H1 (cell line): Measurements from ENCODE around the gene DDX1. TPM values are rescaled to one million over a fixed set of nuclear protein-coding genes. Genes with fewer than 3 reads are reported as not detected.

Experiments used
- CTCF ChIA-PET: fragments of 300-600 bp; sonication (Branson Sonifier 250); formaldehyde crosslinking; loops from one replicate; lab custom pipeline; 2021; ENCODE audit not compliant: partially characterized antibody; lab: Charles Lee
- POLR2A ChIA-PET: fragments of 300-600 bp; sonication (Branson Sonifier 250); formaldehyde crosslinking; loops from one replicate; lab custom pipeline; 2021; ENCODE audit warnings: inconsistent platforms; ENCODE audit not compliant: partially characterized antibody; lab: Charles Lee
- DNase-seq, 2 experiments: peaks; one replicate each; pipeline versions ENCODE4 v3.0.0 to v3.0.0-alpha.2; 2010 to 2022; ENCODE audit warnings: low spot score in 2 of 2, low read depth in 1 of 2, mixed read lengths in 1 of 2
- FAIRE-seq: peaks from 2 replicates; lab custom pipeline; 2011; peaks lifted over from hg19 to GRCh38; lab: Jason Lieb, UNC
- H2AFZ ChIP-seq: 2 replicates; pipeline ENCODE4 v1.8.1; 2012; ENCODE audit warnings: low read length, inconsistent platforms
- H2AK5ac ChIP-seq: 2 replicates; pipeline ENCODE4 v1.6.1; 2013; ENCODE audit warnings: low read depth, low read length
- H2BK120ac ChIP-seq: replicated peaks from 2 replicates; pipeline ENCODE3; 2013; ENCODE audit warnings: low read depth, low read length, inconsistent platforms
- H2BK12ac ChIP-seq: 2 replicates; pipeline ENCODE4 v1.6.1; 2013; ENCODE audit warnings: low read depth, low read length
- H2BK15ac ChIP-seq: 2 replicates; pipeline ENCODE4 v1.6.1; 2013; ENCODE audit warnings: low read length
- H2BK20ac ChIP-seq: 2 replicates; pipeline ENCODE4 v1.6.1; 2013; ENCODE audit warnings: low read length
- H2BK5ac ChIP-seq: 2 replicates; pipeline ENCODE4 v1.6.1; 2013; ENCODE audit warnings: low read depth, low read length
- H3K14ac ChIP-seq: 2 replicates; pipeline ENCODE4 v1.6.1; 2013; ENCODE audit warnings: inconsistent platforms; ENCODE audit not compliant: insufficient read length
- H3K18ac ChIP-seq: 2 replicates; pipeline ENCODE4 v1.6.1; 2013; ENCODE audit warnings: low read length; ENCODE audit errors: extremely low read depth
- H3K23ac ChIP-seq: 2 replicates; pipeline ENCODE4 v1.6.1; 2013; ENCODE audit warnings: inconsistent platforms; ENCODE audit not compliant: insufficient read length
- H3K23me2 ChIP-seq: 2 replicates; pipeline ENCODE4 v1.6.1; 2013; ENCODE audit warnings: low read depth, low read length
- H3K27ac ChIP-seq: 2 replicates; pipeline ENCODE4 v1.6.1; 2011; ENCODE audit warnings: low read depth, low read length, inconsistent platforms
- H3K27me3 ChIP-seq, 4 experiments: replicated peaks in 1 of 4; 1 replicate in 1 of 4; 2 replicates in 3 of 4; pipeline versions ENCODE4 v1.6.1 to v1.8.1; 2011 to 2013; ENCODE audit warnings: low read length in 3 of 4, mild to moderate bottlenecking in 3 of 4, inconsistent platforms in 2 of 4, mixed read lengths in 2 of 4, moderate library complexity in 1 of 4; ENCODE audit not compliant: control insufficient read depth in 3 of 4, insufficient read depth in 3 of 4; ENCODE audit errors: extremely low read depth in 1 of 4
- H3K36me3 ChIP-seq, 4 experiments: 2 replicates each; pipeline versions ENCODE4 v1.6.1 to v1.8.1; 2011 to 2013; ENCODE audit warnings: mild to moderate bottlenecking in 4 of 4, low read length in 3 of 4, moderate library complexity in 2 of 4, control low read depth in 1 of 4, inconsistent platforms in 1 of 4; ENCODE audit not compliant: insufficient read depth in 4 of 4, control insufficient read depth in 2 of 4
- H3K4ac ChIP-seq: replicated peaks from 2 replicates; pipeline ENCODE3; 2013; ENCODE audit warnings: low read length, low read depth, mixed read lengths, inconsistent platforms; ENCODE audit not compliant: insufficient read length
- H3K4me1 ChIP-seq, 4 experiments: replicated peaks in 1 of 4; 1 replicate in 1 of 4; 2 replicates in 3 of 4; pipeline versions ENCODE4 v1.6.1 to v1.8.1; 2011 to 2013; ENCODE audit warnings: low read length in 3 of 4, inconsistent platforms in 2 of 4, mixed read lengths in 1 of 4; ENCODE audit not compliant: insufficient read depth in 4 of 4, control insufficient read depth in 3 of 4
- H3K4me2 ChIP-seq, 2 experiments: 2 replicates each; pipeline versions ENCODE4 v1.6.1 to v1.8.1; 2011 to 2013; ENCODE audit warnings: low read depth in 2 of 2, low read length in 2 of 2, control low read depth in 1 of 2, inconsistent platforms in 1 of 2, mild to moderate bottlenecking in 1 of 2; ENCODE audit not compliant: insufficient read depth in 1 of 2
- H3K4me3 ChIP-seq, 4 experiments: fragments of 200-600, 300-600 bp in 1 of 4; sonication (generic), shearing (Covaris generic), sonication (Bioruptor Twin) in 1 of 4; 2 replicates each; pipeline versions ENCODE4 v1.5.1 to v1.8.1; 2011 to 2016; ENCODE audit warnings: low read length in 4 of 4, low read depth in 3 of 4, control low read depth in 2 of 4, inconsistent platforms in 2 of 4, mild to moderate bottlenecking in 2 of 4, mixed read lengths in 1 of 4, moderate library complexity in 1 of 4; ENCODE audit not compliant: insufficient read depth in 2 of 4; ENCODE audit errors: extremely low read depth in 1 of 4
- H3K56ac ChIP-seq: replicated peaks from 2 replicates; pipeline ENCODE3; 2013; ENCODE audit warnings: low read depth, mild to moderate bottlenecking, mixed read lengths, low read length, inconsistent platforms; ENCODE audit not compliant: insufficient read length
- H3K79me1 ChIP-seq: 2 replicates; pipeline ENCODE4 v1.6.1; 2013; ENCODE audit warnings: low read depth, low read length, control low read depth
- H3K79me2 ChIP-seq, 2 experiments: 2 replicates each; pipeline versions ENCODE4 v1.6.1 to v1.8.1; 2012 to 2013; ENCODE audit warnings: low read length in 2 of 2, mild to moderate bottlenecking in 2 of 2, inconsistent platforms in 1 of 2; ENCODE audit not compliant: insufficient read depth in 2 of 2, control insufficient read depth in 1 of 2
- H3K9ac ChIP-seq, 4 experiments: replicated peaks in 1 of 4; 1 replicate in 1 of 4; 2 replicates in 3 of 4; pipeline versions ENCODE4 v1.6.1 to v1.8.1; 2011 to 2013; ENCODE audit warnings: low read depth in 3 of 4, low read length in 3 of 4, control low read depth in 2 of 4, mild to moderate bottlenecking in 2 of 4, moderate library complexity in 2 of 4, inconsistent platforms in 1 of 4; ENCODE audit errors: extremely low read depth in 1 of 4
- H3K9me3 ChIP-seq, 2 experiments: 2 replicates each; pipeline versions ENCODE4 v1.6.1 to v1.8.1; 2012 to 2013; ENCODE audit warnings: mild to moderate bottlenecking in 2 of 2, moderate library complexity in 2 of 2, control low read depth in 1 of 2, inconsistent platforms in 1 of 2, low read depth in 1 of 2, low read length in 1 of 2, mixed read lengths in 1 of 2; ENCODE audit not compliant: insufficient read depth in 2 of 2
- H4K20me1 ChIP-seq, 2 experiments: replicated peaks in 1 of 2; 2 replicates each; pipeline versions ENCODE3 to v1.8.1; 2011 to 2013; ENCODE audit warnings: inconsistent platforms in 2 of 2, low read length in 2 of 2, mild to moderate bottlenecking in 1 of 2; ENCODE audit not compliant: insufficient read depth in 2 of 2, control insufficient read depth in 1 of 2
- H4K5ac ChIP-seq: 2 replicates; pipeline ENCODE4 v1.6.1; 2013; ENCODE audit warnings: low read length, low read depth, mixed read lengths, inconsistent platforms; ENCODE audit not compliant: insufficient read length
- H4K8ac ChIP-seq: 2 replicates; pipeline ENCODE4 v1.8.0; 2013; ENCODE audit warnings: mild to moderate bottlenecking, moderate library complexity, low read length, inconsistent platforms; ENCODE audit not compliant: insufficient read depth; ENCODE audit errors: extremely low read depth
- H4K91ac ChIP-seq: replicated peaks from 2 replicates; pipeline ENCODE3; 2013; ENCODE audit warnings: low read length, mixed read lengths, inconsistent platforms; ENCODE audit not compliant: insufficient read length
- BACH1 ChIP-seq: IDR thresholded peaks from 2 replicates; pipeline ENCODE4 v1.6.1; 2012; ENCODE audit warnings: low read length, improper control_type of control experiment
- CREB1 ChIP-seq: IDR thresholded peaks from 2 replicates; pipeline ENCODE4 v1.6.1; 2012; ENCODE audit warnings: inconsistent platforms
- GTF2F1 ChIP-seq: IDR thresholded peaks from 2 replicates; pipeline ENCODE4 v1.6.1; 2012; ENCODE audit warnings: low read depth, low read length, improper control_type of control experiment, borderline replicate concordance
- HDAC6 ChIP-seq: IDR thresholded peaks from one replicate; pipeline ENCODE4 v1.7.1; 2012; ENCODE audit warnings: low read depth, mild to moderate bottlenecking, inconsistent platforms, low read length, moderate library complexity
- JUND ChIP-seq: IDR thresholded peaks from 2 replicates; pipeline ENCODE4 v1.6.1; 2011; ENCODE audit warnings: mild to moderate bottlenecking, improper control_type of control experiment, low read length
- MAFK ChIP-seq: IDR thresholded peaks from 2 replicates; pipeline ENCODE4 v1.6.1; 2012; ENCODE audit warnings: low read depth, mild to moderate bottlenecking, improper control_type of control experiment, low read length
- PHF8 ChIP-seq: fragments of 200-600 bp; sonication (generic); conservative IDR thresholded peaks from 2 replicates; pipeline ENCODE4 v1.7.1; 2012; ENCODE audit warnings: low read depth, mild to moderate bottlenecking, inconsistent platforms, low read length, moderate library complexity
- POLR2AphosphoS5 ChIP-seq: IDR thresholded peaks from 2 replicates; pipeline ENCODE4 v1.6.1; 2011; ENCODE audit warnings: low read depth, low read length
- RBBP5 ChIP-seq: IDR thresholded peaks from 2 replicates; pipeline ENCODE4 v1.7.1; 2012; ENCODE audit warnings: low read depth, mild to moderate bottlenecking, inconsistent platforms, low read length, moderate library complexity, borderline replicate concordance
- SAP30 ChIP-seq: fragments of 300-600 bp; sonication (generic); IDR thresholded peaks from 2 replicates; pipeline ENCODE4 v1.7.1; 2012; ENCODE audit warnings: low read length, moderate library complexity, mild to moderate bottlenecking, inconsistent platforms; ENCODE audit not compliant: insufficient read depth, insufficient replicate concordance
- SIN3A ChIP-seq, 2 experiments: IDR thresholded peaks in 1 of 2; conservative IDR thresholded peaks in 1 of 2; 2 replicates each; pipeline ENCODE4 v1.6.1; 2011 to 2012; ENCODE audit warnings: low read length in 2 of 2, improper control_type of control experiment in 1 of 2, low read depth in 1 of 2, mild to moderate bottlenecking in 1 of 2
- SIX5 ChIP-seq: IDR thresholded peaks from 2 replicates; pipeline ENCODE4 v1.6.1; 2011; ENCODE audit warnings: mild to moderate bottlenecking, low read depth, low read length
- SP4 ChIP-seq: IDR thresholded peaks from 2 replicates; pipeline ENCODE4 v1.6.1; 2012; ENCODE audit warnings: low read length, inconsistent platforms
- YY1 ChIP-seq: IDR thresholded peaks from 2 replicates; pipeline ENCODE4 v1.6.1; 2011; ENCODE audit warnings: low read depth, mild to moderate bottlenecking, low read length
- WGBS, 2 experiments: shearing (Covaris generic) in 1 of 2; methylation state at CpG; one replicate each; pipeline versions ENCODE4 v1.1.6 to v1.1.7; 2013 to 2015; ENCODE audit warnings: low lambda C conversion rate in 2 of 2, mixed read lengths in 2 of 2, inconsistent platforms in 1 of 2, low coverage in 1 of 2, missing lambda C conversion rate in 1 of 2; ENCODE audit not compliant: insufficient replicate concordance in 2 of 2, insufficient coverage in 1 of 2, insufficient read length in 1 of 2; ENCODE audit errors: extremely low coverage in 1 of 2, missing lambda C conversion rate in 1 of 2; 5-methylcytosine and 5-hydroxymethylcytosine counted together
- polyA plus RNA-seq, 7 experiments: library from polyadenylated mRNA; depleted of rRNA in 3 of 7; stranded (reverse) in 5 of 7; unstranded in 2 of 7; fragments of >200 nt in 5 of 7; fragments of 200-250 nt in 2 of 7; gene quantifications; 1 replicate in 5 of 7; 2 replicates in 1 of 7; 4 replicates in 1 of 7; pipeline versions ENCODE4 v1.2.1 to v1.2.3, GENCODE V29; 2011 to 2013; ENCODE audit warnings: missing spikeins in 2 of 7, mixed read lengths in 2 of 7
- total RNA-seq: library from RNA; stranded (reverse); fragmentation: NEBNext Ultra II Directional; extraction: Animal tissue kit (Norgen Biotek cat#: 25700); gene quantifications from 2 replicates; pipeline ENCODE4 v1.2.1, GENCODE V29; 2021

The DDX1 gene
- total and polyA plus RNA-seq, 2 of the 8 experiments (the other 6 are each of a cell fraction or from before 2014, with no cell fraction given): 51.1 to 161 TPM

- Histone ChIP-seq H3K79me2 (peaks cover 8 to 34% of the 10 kb centered on the region in 2 experiments), H3K4me2 (no peak overlapping the region), H4K91ac (no peak overlapping the region), H3K79me1 (no peaks in the 10 kb centered on the region), H2AFZ (no peak overlapping the region), H3K23ac (no peak overlapping the region), H3K9me3 (no peaks in the 10 kb centered on the region), H2BK20ac (no peak overlapping the region), H3K27me3 (no peaks in the 10 kb centered on the region), H3K27ac (no peak overlapping the region), H3K9ac (no peak overlapping the region), H3K18ac (no peak overlapping the region), H2BK12ac (no peak overlapping the region), H4K8ac (no peak overlapping the region), H2BK5ac (no peak overlapping the region), H3K56ac (no peak overlapping the region), H2BK15ac (no peak overlapping the region), H3K4me3 (no peak overlapping the region), H3K4ac (no peak overlapping the region), H3K23me2 (peaks cover 3% of the 10 kb centered on the region; the same call in 1 of the 2 replicates), H4K20me1 (peaks cover 0 to 3% of the 10 kb centered on the region in 2 experiments), H3K14ac (no peak overlapping the region), H2AK5ac (no peak overlapping the region), H4K5ac (no peak overlapping the region), H2BK120ac (no peak overlapping the region), H3K36me3 (peaks cover 15 to 55% (median 39%) of the 10 kb centered on the region in 4 experiments), H3K4me1 (peaks cover 0 to 3% (median 1%) of the 10 kb centered on the region in 4 experiments; a peak in 3 of 7 replicates)
- DNase-seq (no peak), FAIRE-seq (no peak)
- ChIA-PET CTCF (interaction anchor here (1.4 kb wide), 1 partner anchor 18 kb away, joined by 5 read pairs; no protein-coding TSS in a partner anchor), POLR2A (interaction anchor here (0.7 to 2.0 kb wide), 2 partner anchors 14 to 24 kb away, joined by 3 to 4 read pairs; no protein-coding TSS in a partner anchor)
- WGBS, 2 experiments: 95% methylated on average over 6 of the region's 6 CpGs; no CpG with 5 or more reads in 1 of the 2 experiments
- no peak for TF ChIP-seq CREB1
- TF ChIP-seq JUND: no peak
- no peak for TF ChIP-seq SIX5
- no peak for TF ChIP-seq SP4
- no peak for TF ChIP-seq SIN3A (conservative IDR thresholded peaks at IDR 0.05 in 1 of 2, IDR thresholded peaks at IDR 0.05 in 1 of 2; ENCODE audit: low read depth in 1 of 2, low read length in 2 of 2)
- TF ChIP-seq SAP30: no peak
- no peak for TF ChIP-seq PHF8
- no peak for TF ChIP-seq HDAC6
- TF ChIP-seq POLR2AphosphoS5: no peak
- TF ChIP-seq RBBP5: no peak
- no peak for TF ChIP-seq BACH1
- TF ChIP-seq GTF2F1: no peak
- no peak for TF ChIP-seq YY1
- no peak for TF ChIP-seq MAFK
These were observed 3.8 kb downstream of the DDX1 start for GRCh38 chr2:15595342-15595905.
